ENCODE results near the gene DVL2.
A peak's percentile ranks its signal among the peaks of the same experiment; 100 is the strongest.
"Not testable (repeated sequence)": the region's sequence is repeated elsewhere in the genome, so short reads cannot be mapped to it uniquely, and the experiment has no call there.

The DVL2 gene

DNA sequence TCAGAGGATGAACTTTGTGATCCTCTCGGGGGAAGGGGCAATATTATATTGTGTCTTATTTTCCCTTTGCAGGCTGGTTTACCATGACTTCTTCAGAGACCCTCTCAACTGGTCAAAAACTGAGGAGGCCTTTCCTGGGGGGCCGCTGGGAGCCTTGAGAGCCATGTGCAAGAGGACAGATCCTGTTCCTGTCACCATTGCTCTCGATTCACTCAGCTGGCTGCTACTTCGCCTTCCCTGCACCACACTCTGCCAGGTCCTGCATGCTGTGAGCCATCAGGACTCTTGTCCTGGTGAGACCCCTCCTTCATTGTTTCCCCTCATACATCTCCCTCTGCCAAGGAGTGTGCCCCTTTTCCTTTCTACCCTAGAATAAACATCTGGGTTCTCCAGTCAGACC is 20.2 kb upstream of the DVL2 start:
- no peak for DNase-seq

DNA sequence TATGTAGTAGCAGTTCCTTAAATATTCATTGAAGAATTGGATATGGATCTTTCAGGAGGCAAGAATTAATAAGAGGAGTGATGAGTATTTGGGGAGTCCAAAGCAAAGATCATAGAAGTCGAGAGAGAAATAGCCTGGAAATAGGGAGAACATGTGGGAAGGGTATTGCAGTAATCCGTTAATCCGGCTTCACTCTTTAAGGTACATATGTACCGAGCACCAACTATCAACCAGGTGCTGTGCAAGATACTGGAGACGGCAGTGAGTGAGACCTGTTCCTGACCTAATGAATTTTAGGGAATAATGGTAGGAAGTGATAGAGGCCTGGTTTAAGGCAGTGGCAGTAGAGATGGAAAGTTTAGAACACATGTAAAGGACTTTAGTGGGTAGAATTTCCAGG is 18.8 kb upstream of the DVL2 start:
- DNase-seq = no peak

DNA sequence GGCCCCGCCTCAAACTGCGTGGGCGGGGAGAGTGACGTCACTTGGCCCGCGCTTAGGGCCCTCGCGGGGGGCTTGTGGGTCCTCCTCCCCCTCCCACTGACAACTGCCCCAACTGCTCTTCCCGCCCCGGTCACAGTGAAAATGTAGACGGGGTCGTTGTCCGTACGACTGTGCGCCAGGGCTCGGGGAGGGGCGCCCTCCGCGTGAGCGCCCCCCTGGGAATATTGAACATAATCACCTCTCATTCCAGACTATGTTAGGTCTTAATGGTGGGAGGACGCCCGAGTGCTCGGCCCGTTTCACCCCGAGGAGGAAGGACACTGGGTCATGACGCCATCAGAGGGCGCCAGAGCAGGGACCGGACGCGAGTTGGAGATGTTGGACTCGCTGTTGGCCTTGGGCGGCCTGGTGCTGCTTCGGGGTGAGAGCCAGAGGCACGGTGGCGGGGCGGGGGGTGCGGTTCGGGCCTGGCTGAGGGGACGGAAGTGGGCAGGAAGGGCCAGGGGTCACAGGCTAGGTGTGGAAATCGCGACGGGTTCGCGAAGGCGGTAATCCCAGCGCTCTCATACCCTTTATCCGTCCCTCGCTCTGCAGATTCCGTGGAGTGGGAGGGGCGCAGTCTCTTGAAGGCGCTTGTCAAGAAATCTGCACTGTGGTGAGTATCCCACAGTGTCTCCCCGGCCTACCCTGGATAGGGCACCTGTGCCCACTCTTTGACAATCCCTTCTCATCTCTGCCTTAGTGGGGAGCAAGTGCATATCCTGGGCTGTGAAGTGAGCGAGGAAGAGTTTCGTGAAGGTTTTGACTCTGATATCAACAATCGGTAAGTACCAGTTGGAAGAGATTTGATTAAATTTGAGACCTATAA is 18.1 kb upstream of the DVL2 start, which contains the start of gene ELP5:
TSS of gene ELP5 (plus strand) at position 40 of the 868 bp plus-strand sequence. CDS start at position 376, 336 bp downstream.
- DNase-seq = peak; percentile 89

DNA sequence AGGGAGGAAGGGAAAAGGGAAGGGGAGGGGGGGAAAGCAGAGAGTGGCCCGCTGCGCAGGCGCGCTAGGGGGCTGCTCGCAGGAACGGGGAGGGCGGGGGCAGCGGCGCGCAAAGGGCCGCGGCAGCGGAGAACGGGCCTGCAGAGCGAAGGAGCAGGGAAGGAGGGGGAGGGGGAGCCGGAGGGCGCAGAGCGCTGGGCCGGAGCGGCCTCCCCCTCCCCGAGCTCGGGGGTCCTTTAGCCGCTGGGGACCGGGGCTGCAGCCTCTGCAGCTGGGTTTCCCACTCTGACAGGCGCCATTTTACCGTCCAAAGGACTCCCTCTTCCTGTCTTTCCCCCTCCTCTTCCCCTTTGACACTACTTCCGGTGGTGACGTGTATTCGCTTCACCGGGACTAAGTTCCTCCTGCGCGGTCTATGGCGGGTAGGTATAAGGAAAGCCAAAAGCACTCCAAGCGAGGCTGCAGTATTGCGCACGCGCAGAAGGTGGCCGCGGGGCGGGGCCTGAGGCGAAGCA is 17.4 kb upstream of the DVL2 start, which contains the start of gene CTDNEP1:
TSS of gene CTDNEP1 (minus strand) at position 74 of the 515 bp plus-strand sequence. CDS start 438 bp downstream, outside the sequence.
- DNase-seq = peak; percentile 99

DNA sequence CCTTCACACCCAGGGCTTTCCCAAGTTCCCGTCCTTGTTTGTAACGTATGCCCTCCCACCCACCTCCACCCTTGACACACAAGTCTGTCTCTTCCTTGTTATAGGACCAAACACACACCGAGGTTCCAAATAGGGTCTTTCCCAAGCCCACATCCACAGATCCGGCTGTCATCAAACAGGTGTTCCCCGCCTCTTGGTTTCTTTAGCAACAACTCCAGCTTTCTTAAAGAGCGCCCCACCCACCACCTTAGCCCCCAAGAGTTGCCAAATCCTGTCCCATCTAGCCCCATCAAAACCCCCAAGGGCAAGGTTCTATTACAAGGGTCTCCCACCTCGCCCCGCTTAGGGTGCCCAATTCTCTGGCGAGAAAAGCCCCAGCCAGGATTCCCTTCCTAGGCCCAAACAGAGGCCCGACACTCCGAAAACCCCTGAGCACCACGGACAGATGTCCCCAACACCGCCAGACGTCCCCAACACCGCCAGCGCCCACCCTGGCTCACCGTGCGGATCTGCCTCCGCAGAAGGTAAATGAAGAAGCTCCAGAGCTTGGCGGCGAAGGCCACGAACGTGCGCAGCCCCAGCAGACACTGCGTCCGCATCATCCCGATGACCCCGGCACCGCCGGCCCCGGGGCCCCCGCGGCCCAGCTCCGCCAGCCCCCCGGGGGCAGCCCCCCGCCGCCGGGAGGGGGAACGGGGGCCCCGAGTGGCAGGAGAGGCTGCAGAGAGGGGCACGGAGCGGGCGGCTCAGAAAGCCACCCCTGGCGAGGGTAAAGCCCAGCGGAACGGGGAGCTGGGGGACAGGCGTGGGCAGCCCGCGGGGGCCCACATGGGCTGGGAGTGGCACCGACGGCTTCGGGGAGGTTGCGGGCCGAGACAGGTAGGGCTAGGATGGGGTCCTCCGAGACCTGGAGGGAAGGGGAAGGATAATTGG is 16.6 kb upstream of the DVL2 start:
- no peak for DNase-seq

DNA sequence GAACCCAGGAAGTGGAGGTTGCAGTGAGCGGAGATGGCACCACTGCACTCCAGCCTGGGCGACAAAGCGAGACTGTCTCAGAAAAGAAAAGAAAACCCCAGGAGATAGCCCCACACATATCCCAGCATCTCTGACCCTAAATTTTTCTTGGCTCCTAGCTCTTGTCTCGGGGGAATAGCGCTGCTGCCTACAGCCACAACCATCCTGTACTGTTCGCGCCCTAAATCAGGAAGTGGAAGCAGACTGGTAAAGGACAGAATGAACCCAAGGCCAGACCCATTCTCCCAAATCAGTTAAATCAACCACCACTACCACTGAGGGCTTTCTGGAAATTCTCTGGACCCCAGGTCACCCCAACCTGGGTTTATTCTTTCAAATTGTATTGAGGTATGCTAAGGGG is 15.5 kb upstream of the DVL2 start:
- no peak for DNase-seq

DNA sequence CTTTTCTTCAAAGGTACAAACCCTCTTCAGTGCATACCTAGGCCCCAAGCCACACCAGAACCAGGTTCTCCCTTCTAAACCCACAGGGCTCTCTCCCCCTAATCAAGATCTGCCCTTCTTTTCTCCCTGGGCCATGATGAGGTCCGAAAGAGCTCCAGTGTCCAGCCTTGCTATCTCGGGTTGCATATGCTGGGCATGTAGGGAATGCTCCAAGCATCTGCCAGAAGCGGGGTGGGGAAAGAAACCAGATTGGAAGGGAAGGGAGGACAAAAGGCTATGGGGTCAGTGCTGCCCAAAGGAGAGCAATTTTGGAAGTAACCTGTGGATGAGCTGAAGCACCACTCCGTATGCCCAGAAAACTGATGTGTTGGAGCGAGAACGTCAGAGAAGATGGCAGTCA is 14.9 kb upstream of the DVL2 start:
- no peak for DNase-seq

DNA sequence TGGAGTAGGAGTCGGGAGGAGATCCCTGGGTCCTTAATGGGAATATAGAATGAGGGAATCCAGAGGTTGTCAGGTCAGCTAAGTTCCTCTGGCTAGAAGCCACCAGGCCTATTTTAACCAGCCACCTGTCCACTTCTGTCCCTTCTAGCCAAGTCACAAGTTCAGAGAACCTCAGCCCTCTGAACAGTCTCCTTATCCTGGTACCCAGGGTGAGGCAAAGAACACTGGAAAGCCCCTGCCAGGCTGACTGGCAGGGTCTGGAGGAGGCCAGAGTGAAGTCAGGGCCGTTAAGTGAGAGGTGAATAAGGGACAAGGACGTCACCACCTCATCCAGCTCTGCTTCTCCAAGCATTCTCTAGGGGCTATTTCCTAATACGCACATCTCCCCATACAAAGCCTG is 14.5 kb upstream of the DVL2 start:
- no peak for DNase-seq

DNA sequence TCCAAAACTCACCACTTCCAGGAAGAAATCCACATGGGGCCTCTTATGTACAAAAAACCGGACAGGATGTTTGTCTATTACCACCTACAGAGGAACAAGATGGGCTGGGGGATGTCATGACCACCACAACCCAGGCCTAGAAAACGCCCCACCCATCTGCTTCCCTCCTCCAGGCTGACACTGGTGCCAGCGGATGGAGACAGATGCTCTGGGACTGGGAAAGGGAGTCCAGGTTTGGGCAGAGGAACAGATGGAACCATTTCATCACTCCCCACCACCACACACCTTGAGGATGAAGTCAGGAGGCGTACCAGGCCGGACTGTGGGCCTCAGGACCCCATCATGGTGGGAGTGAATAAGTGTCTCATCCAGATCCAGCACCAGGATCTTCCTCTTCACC is 12.5 kb upstream of the DVL2 start:
- no peak for DNase-seq

DNA sequence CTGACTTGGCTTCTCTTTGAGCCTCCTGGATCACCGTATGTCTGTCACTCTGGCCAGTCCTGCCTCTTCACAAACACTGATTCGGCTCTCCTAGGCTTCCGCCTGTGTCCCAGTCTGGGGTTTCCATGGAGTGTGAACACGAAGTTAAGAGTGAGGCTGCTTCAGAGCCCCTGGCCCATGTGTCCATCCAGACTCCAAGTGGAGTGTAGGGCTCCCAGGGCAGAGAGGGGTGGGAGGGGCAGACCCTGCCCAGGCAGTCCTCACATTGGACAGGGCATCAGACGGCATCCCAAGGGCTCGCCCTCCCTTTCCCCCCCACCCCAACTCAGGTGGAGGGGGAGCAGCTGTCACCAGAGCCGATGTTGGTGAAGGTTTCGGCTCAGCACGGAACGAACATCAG is 9.5 kb upstream of the DVL2 start:
- not testable (repeated sequence) for DNase-seq

DNA sequence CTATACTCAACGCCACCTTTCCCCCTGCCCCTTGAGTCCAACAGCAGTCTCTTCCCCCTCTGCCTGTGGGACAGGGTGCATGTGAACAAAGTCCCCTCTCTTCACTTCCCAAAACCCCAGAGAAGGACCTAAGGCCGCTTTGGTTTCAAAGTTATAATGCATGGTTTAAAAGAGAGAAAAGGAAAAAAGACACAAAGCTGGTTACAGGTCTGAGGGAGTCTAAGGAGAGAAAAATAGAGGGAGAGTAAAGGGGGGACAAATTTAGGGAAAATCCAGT is 9.1 kb upstream of the DVL2 start:
- no peak for DNase-seq

DNA sequence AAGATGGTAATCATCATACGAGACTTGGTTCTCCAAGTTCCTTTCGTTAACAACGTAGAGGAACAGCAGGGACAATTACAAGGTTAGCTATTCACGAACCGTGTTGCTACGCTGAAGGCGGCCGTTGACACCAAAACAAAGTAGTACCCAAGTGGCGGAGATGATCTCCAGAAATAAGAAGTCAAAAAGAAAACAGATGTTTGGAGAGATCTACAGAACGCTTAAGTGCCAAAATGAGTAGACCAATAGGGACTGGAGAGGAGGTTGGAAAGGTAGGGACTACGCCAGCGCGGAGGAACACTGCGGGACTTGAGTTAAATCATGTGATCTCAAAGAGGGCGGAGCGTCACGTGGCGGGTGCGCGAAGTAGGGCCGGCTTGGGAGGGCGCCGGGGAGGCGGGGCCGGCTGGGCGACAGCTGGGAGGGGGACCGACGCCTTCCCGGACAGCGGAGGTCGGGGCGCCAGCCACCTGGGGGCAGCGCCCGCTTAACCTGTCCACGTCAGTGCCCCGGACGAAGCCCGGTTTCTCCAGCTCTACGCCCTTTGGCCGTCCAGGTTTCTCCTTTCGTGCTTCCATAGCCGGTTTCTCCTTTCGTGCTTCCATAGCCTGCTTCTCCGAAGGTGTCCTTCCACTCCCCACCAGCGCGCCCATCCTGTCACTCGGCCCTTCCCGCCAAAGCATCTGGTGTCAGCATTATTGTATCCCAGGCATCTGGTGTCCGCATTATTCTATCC is 8.6 kb upstream of the DVL2 start:
- DNase-seq = peak; percentile 93

DNA sequence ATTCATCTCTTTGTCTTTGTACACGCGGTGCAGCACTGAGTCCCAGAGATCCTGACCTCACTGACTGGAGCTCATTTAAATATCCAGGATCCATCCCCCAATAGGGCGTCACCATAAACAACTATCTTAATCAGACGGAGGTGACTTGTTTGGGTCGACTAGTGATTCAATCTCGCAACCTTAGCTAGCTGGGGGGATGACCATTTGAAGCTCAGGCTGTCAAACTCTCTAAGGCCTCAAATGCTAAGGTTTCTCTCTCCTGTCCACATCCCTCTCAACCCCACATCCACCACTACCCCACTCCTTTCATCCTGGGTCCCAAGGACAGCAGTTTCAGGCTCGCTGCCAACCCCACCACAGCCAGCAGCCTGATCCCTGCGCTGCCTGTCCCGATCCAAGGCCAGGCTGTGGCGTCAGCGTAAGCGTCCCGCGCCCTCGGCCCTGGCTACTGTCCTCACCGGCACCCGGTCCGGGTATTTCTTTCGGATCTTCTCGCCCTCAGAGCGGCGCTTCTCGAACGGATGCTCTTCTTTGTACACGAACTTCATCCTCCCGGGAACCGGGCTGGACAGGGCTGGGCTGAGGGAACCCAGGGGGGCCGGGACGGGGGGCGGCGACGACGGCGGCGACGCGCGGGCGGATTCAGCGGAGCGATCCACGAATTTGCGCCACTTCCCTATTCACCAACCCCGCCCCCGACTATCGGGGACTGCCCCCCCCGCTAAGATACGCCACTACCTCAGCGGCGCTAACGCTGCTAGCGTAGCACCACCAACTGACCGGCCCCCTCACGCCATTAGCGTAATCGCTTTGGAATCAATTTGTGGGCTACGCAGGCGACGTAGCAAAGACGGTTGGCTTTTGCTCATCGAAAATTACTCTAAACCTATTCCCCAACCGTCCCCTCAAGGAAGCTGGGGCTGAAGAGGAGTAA is 7.7 kb upstream of the DVL2 start, which contains the start of gene GABARAP:
TSS of gene GABARAP (minus strand) at position 667 of the 934 bp plus-strand sequence. CDS start at position 548, 119 bp downstream.
- peak; percentile 90 for DNase-seq

DNA sequence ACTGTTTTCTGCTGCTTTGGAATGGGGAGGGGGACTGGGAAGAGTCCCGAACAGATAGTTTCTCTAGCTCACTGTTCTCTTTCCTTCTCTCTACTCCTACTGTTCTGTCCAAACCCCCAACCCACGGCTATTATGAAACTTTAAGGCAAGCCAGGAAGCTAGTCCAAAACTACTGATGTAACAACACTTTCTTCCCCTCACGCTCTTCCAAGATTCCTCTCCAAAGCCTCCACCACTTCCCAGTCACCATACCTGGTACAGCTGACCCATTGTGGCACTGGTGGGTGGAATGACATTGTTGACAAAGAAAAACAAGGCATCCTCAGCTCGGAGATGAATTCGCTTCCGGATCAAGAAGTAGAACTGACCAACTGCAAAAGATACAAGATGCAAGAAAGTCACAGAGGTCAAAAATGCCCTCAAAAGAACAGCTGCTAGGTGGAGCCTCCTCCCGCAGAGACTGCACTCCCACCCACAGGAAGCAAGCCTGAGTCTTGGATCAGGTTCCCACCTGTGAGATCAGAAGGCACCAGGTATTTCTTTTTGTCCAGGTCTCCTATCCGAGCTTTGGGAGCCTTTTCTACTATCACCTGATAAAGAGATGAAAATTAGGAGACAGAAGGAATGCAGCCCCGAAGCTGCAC is 6.9 kb upstream of the DVL2 start:
- DNase-seq = no peak

DNA sequence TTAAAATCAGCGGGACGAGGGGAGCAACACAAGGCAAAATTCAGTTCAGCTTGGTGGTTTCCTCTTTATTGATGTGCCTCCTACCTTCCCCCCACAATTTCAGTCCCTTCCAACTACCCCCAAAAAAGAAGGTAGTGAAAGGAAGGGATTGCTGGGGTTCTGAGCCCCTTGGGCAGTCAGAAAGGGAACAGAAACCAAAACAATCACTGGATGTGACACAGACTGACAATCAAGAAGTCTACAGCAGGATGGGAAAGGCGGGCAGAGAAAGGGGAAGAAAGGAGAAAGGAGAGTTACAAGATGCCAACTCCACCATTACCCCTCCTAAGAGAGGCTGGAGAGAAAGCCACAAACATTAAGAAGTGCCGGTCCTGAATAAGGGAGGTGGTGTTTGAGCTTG is 6.1 kb upstream of the DVL2 start:
- DNase-seq = no peak

DNA sequence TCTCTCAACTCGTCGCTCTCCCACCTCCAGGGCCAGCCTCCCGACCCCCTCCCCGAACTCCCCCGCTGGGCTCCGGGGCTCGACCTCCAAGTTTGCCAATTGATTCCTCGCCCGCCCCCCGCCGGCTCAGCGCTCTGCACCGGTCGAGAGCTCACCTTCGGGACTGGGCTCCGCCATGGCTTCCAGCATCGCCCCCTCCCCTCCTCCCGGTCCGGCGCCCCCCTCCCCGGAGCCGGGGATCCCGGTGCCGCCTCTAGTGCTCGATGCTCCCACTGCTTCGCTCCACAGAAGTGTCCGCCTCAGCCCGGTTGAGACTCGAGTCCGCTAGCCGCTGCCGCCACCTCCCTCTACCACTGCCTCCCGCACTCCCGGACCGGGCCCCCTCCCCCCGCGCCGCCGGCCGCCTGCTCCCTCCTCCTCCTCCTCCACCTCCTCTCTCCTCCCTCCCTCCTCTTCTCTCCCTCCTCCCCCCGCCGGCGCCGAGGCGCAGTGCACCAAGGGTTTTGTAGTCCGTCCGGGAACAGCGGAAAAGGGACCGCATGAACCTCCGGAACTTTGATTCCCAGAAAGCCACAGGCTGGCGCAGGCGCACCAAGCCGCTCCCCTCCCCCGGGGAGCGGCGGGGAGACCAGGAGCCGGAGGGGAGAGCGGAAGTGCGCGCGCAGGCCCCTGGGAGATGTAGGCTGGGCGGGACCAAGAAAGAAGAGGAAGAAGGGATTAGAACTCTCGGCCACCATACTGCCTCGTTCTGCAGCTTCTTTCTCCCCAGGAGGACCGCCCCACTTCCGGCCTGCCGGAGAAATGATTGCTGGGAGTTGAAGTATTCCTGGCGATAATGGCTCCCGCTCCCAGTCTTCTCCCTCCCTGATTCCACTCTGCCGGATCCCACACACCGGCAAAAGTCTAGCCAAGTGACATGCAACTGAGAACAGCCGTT is 5.0 kb upstream of the DVL2 start, which contains the start of gene PHF23:
TSS of gene PHF23 (minus strand) at position 367 of the 937 bp plus-strand sequence. CDS start at position 189, 178 bp downstream.
- peak; percentile 99 for DNase-seq

DNA sequence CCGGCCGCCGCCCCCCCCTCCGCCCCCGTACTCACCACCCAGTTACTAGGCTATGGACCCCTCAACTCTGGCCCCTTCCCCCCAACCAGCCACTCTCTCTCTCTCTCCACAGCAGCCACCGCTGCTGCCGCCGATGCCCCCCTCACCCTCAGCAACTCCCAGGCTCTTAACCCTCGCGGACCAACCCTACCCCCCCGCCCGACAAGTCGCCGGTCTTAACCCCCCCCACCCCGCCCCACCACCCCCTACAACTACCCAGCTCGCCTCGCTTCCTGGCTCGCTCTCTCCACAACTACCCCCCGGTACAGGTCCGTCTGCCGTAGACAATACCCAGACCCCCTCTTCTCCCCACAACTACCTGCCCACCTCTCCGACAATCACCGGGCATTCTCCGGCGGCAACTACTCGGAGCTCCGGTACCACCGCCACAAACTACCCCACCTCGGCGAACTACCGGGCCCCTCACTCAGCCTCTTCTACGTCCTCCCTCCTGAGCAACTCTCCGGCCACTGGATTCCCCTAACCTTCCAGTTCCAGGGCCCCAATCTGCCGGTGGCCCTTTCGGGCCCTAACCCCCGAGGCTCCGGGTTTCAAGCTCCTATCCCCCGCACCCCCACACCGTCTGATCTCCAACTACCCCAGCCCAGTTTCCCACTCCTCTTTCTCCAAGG is 4.2 kb upstream of the DVL2 start:
- no peak for DNase-seq

DNA sequence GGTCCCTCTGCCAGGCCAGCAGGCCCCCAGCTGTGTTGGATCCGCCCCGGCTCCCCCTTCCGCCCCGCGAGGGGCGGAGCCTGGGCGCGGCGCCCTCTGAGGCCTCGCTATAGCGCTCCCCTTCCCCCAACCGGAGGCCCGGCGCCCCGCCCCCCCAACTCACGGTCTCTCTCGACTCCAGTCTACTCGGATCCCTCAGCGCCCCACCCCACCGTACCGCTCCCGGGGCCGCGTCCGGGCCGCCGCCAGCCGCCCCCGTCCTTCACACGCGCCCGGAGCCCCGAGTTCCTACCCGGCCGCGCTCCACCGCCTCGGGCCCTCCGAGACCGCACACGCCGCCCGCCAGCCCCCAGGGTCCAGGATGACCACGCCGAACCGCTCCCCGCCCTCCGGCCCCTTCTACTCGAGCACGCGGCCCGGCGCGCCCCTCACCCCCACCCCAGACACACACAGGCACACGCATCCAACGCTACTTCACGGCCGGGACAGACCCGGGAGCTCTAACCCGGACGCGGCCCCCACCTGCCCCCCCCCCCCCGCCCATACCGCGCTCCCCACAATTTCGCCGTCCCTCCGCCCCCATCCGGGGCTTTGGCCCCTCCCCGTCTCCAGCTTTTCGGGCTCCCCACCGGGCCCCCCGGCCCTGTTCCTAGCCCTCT is 3.6 kb upstream of the DVL2 start:
- DNase-seq = peak; percentile 9

All from NCI-H1694 (cell line).